GM11168 (cell line): ENCODE data around the gene CENPN.

Experiments used
- in situ Hi-C: fragments of 300-500 bp; cut with MboI; formaldehyde crosslinking; loops from one replicate; pipeline ENCODE4 v1.12.0; 2022; ENCODE audit warnings: low sequenced_read_pairs; ENCODE audit not compliant: unreplicated experiment

The CENPN gene

GRCh38 chr16:81073560-81074330 lies 66.7 kb downstream of the CENPN start:
- in situ Hi-C loops: no loop called here

- in situ Hi-C loops: no loop called here
Observed at GRCh38 chr16:81076566-81077075, 69.6 kb downstream of the CENPN start.

DNA sequence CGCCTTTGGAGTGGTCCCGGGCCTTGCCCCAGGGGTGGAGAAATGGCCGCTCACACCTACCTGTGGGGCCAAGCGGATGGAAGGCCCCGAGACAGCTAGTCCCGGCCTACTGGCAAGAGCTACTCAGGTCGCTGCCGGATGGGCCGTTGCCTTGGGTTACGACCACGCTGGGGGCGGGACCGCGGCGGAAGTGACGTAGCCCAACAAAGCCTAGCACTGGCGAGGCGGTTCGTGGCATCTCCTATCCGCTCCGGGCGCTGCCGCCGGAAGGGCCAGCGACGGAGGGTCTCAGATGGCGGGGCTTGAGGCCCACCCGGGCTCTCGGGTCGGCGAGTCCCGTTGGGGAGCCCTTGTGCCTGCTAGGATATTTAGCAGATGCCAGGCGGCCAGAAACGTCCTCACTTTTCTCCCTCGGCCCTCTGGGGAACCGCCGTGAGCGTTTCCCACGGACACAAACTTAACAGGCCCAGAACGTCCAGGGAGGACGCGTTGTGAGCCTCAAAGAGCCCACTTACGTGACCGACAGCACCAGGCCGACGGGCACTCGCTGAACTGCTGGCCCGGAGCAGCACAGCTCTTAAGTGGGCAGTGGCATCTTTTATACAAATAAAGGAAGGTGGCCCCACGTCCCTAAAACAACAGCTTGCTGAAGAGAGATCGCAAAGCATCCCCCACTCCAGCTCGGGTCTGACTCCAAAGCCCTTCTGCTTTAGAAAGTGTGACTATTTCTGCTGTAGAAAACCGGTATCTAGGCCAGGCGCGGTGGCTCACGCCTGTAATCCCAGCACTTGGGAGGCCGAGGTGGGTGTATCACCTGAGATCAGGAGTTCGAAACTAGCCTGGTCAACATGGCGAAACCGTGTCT lies 70.3 kb downstream of the CENPN start, which contains the start of gene C16orf46:
Gene C16orf46 (minus strand): TSS at position 163 of the 865 bp plus-strand sequence. CDS start 13,283 bp downstream, outside the sequence.
- in situ Hi-C loops: no loop called here

- in situ Hi-C loops: no loop called here
Observed at GRCh38 chr16:81080233-81080632, 73.2 kb downstream of the CENPN start.

DNA sequence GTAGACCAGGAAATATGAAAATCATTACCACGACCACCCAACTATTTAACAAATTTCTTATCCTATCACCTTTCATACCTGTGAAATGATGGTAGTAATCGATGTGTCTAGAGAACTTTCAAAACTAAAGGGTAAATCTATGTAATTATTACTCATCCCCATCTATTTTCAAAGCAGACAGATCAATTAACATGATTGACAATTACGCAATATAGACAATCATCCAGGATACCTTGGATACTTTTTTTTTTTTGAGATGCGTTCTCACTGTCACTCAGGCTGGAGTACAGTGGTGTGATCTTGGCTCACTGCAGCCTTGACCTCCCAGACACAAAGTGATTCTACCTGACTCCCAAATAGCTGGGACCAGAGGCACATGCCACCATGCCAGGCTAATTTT lies 74.0 kb downstream of the CENPN start:
- in situ Hi-C loops: no loop called here
